ENCODE results near the gene NNMT.

The NNMT gene

DNA sequence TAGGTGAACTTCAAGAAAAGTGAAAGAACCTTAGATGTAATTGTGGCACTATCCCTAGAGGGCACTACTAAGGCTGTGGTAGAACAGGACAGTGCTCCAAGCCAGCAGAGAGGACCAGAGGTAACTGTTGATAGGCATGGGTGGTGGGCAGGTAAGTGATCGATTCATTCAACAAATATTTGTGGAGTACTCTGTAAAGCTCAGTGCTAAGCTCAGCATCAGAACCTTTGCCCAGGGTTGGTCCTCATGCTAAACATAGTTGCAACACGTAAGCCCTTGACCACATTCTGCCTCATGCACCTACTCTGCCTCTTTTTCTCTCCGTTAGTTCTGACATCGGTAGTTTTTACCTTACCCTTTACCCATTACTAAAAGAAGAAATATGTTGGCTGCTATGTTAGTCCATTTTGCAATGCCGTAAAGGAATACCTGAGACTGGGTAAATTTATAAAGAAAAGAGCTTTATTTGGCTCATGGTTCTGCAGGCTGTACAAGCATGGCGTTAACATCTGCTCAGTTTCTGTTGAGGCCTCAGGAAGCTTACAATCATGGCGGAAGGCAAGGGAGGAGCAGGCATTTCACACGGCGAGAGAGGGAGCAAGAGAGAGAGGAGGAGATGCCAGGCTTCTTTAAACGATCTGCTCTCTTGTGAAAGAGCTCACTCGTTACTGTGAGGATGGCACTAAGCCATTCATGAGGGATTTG lies 18.4 kb upstream of the NNMT start:
- no peak overlapping the region for H3K4me3 ChIP-seq (replicated peaks; ENCODE audit: low read depth, low read length)
- TF ChIP-seq, protein P1, sequence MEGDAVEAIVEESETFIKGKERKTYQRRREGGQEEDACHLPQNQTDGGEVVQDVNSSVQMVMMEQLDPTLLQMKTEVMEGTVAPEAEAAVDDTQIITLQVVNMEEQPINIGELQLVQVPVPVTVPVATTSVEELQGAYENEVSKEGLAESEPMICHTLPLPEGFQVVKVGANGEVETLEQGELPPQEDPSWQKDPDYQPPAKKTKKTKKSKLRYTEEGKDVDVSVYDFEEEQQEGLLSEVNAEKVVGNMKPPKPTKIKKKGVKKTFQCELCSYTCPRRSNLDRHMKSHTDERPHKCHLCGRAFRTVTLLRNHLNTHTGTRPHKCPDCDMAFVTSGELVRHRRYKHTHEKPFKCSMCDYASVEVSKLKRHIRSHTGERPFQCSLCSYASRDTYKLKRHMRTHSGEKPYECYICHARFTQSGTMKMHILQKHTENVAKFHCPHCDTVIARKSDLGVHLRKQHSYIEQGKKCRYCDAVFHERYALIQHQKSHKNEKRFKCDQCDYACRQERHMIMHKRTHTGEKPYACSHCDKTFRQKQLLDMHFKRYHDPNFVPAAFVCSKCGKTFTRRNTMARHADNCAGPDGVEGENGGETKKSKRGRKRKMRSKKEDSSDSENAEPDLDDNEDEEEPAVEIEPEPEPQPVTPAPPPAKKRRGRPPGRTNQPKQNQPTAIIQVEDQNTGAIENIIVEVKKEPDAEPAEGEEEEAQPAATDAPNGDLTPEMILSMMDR (IDR thresholded peaks at IDR 0.05; ENCODE audit: low read length, missing control alignments): no peak
- no peak for DNase-seq (ENCODE audit: low read depth)

DNA sequence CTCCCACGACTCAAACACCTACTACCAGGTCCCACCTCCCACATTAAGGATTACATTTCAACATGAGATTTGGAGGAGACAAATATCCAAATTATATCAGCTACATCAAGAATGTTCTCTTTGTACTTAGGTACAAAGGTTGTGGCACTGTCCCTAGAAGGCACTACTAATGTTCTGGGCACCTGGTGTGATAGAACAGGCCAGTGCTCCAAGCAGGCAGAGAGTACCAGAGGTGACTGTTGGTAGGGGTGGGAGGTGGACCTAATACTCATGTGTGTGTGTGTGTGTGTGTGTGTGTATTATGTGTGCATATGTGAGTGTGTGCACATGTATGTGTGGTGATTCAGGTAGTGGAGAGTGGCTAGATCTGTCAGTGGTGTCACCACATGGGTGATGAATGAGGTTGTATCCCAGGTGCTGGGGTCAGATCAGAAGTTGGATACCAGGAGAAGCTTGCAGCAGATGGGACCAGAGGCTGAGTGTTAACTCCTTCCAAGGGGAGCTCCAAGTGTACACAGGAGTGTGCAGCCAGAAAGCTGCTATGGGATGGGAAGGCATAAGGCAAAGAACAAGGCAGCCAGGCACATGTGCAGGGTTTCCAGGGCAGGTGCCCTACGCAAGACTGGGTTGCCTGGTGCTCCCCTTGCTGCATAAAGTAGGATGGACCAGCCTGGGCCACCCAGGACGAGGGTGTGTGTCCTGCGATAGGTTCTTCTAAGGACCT lies 17.7 kb upstream of the NNMT start:
- H3K4me3 ChIP-seq (replicated peaks; ENCODE audit: low read depth, low read length): no peak overlapping the region
- TF ChIP-seq, protein P1 (IDR thresholded peaks at IDR 0.05; ENCODE audit: low read length, missing control alignments): no peak
- DNase-seq (ENCODE audit: low read depth): no peak

GRCh38 chr11:114279792-114280546 lies 16.2 kb upstream of the NNMT start:
- no peak overlapping the region for H3K4me3 ChIP-seq (replicated peaks; ENCODE audit: low read depth, low read length)
- peak; percentile 74 for DNase-seq (ENCODE audit: low read depth)
- TF ChIP-seq, protein P1 (IDR thresholded peaks at IDR 0.05; ENCODE audit: low read length, missing control alignments): no peak

GRCh38 chr11:114280696-114281095 lies 15.5 kb upstream of the NNMT start:
- TF ChIP-seq, protein P1 (IDR thresholded peaks at IDR 0.05; ENCODE audit: low read length, missing control alignments): peak; percentile 80
- peak; percentile 92 for DNase-seq (ENCODE audit: low read depth)
- H3K4me3 ChIP-seq (replicated peaks; ENCODE audit: low read depth, low read length): no peak overlapping the region

GRCh38 chr11:114281388-114281956 lies 14.7 kb upstream of the NNMT start:
- no peak for DNase-seq (ENCODE audit: low read depth)
- TF ChIP-seq, protein P1 (IDR thresholded peaks at IDR 0.05; ENCODE audit: low read length, missing control alignments): no peak
- H3K4me3 ChIP-seq (replicated peaks; ENCODE audit: low read depth, low read length): no peak overlapping the region

GRCh38 chr11:114282488-114282887 lies 13.7 kb upstream of the NNMT start:
- H3K4me3 ChIP-seq (replicated peaks; ENCODE audit: low read depth, low read length): no peak overlapping the region
- no peak for DNase-seq (ENCODE audit: low read depth)
- TF ChIP-seq, protein P1 (IDR thresholded peaks at IDR 0.05; ENCODE audit: low read length, missing control alignments): no peak
